ENCODE measurements around the gene ULK3. TPM values are rescaled to one million over a fixed set of nuclear protein-coding genes. Genes with fewer than 3 reads are reported as not detected.
"Not testable (repeated sequence)": the region's sequence is repeated elsewhere in the genome, so short reads cannot be mapped to it uniquely, and the experiment has no call there.

Gene ULK3
- total RNA-seq, 1 experiment from 2014 or later = 48.4 TPM

- peaks cover 13 to 48% of the 10 kb centered on the region in 2 experiments for H3K4me1 ChIP-seq (ENCODE audit: control insufficient read depth in 1 of 2, insufficient read depth in 2 of 2, low read length in 2 of 2)
- intact Hi-C loops (cut with micrococcal nuclease); H3K9me3 ChIP-seq (ENCODE audit: control insufficient read depth in 1 of 2, insufficient read depth in 1 of 2, low read depth in 1 of 2, low read length in 2 of 2); H3K9ac ChIP-seq (ENCODE audit: low read length); H3K4me2 ChIP-seq (ENCODE audit: low read length); CTCF ChIA-PET; H3K27ac ChIP-seq (ENCODE audit: low read depth, low read length); POLR2A ChIA-PET; ATAC-seq; H3K9me2 ChIP-seq (ENCODE audit: insufficient read depth); RAD21 ChIA-PET (ENCODE audit: low non-redundant PET in 1 of 2, low total read pairs in 2 of 2, uncharacterized antibody in 2 of 2, unreplicated experiment in 2 of 2); H4K20me1 ChIP-seq (ENCODE audit: insufficient read depth); H3K27me3 ChIP-seq (ENCODE audit: insufficient read depth, low read length); DNase-seq (ENCODE audit: low read depth, low spot score); BruUV-seq (replicated peaks); H3K4me3 ChIP-seq (replicated peaks in 1 of 2; ENCODE audit: low read depth in 1 of 2, low read length in 2 of 2); H2AFZ ChIP-seq (ENCODE audit: low read depth, low read length, poor library complexity, severe bottlenecking): not testable (repeated sequence)
- peaks cover 16% of the 10 kb centered on the region; the same call in 1 of the 2 replicates for H3K79me2 ChIP-seq (ENCODE audit: insufficient read depth, low read length)
- peaks cover 2 to 15% of the 10 kb centered on the region in 2 experiments; a peak in 2 of 4 replicates for H3K36me3 ChIP-seq (ENCODE audit: control insufficient read depth in 1 of 2, insufficient read depth in 2 of 2, low read length in 2 of 2)
Measured at GRCh38 chr15:74887537-74888193, 44.7 kb upstream of the ULK3 start.

GRCh38 chr15:74885461-74885860 lies 42.5 kb upstream of the ULK3 start:
- Histone ChIP-seq H3K9ac (ENCODE audit: low read length) (no peak overlapping the region), H3K36me3 (ENCODE audit: control insufficient read depth in 1 of 2, insufficient read depth in 2 of 2, low read length in 2 of 2) (no peaks in the 10 kb centered on the region), H3K27ac (ENCODE audit: low read depth, low read length) (no peak overlapping the region), H2AFZ (ENCODE audit: low read depth, low read length, poor library complexity, severe bottlenecking) (no peak overlapping the region), H3K4me3 (replicated peaks in 1 of 2; ENCODE audit: low read depth in 1 of 2, low read length in 2 of 2) (no peak overlapping the region), H3K9me3 (ENCODE audit: control insufficient read depth in 1 of 2, insufficient read depth in 1 of 2, low read depth in 1 of 2, low read length in 2 of 2) (peaks cover 5 to 6% of the 10 kb centered on the region in 2 experiments; a peak in 2 of 4 replicates), H3K79me2 (ENCODE audit: insufficient read depth, low read length) (peaks cover 5% of the 10 kb centered on the region; the same call in 1 of the 2 replicates), H3K27me3 (ENCODE audit: insufficient read depth, low read length) (no peaks in the 10 kb centered on the region), H4K20me1 (ENCODE audit: insufficient read depth) (no peaks in the 10 kb centered on the region), H3K9me2 (ENCODE audit: insufficient read depth) (no peaks in the 10 kb centered on the region), H3K4me1 (ENCODE audit: control insufficient read depth in 1 of 2, insufficient read depth in 2 of 2, low read length in 2 of 2) (peaks cover 13 to 29% of the 10 kb centered on the region in 2 experiments), H3K4me2 (ENCODE audit: low read length) (no peak overlapping the region; the same call in 1 of the 2 replicates)
- CTCF ChIA-PET = no interaction called here
- POLR2A ChIA-PET = no interaction called here
- intact Hi-C loops (cut with micrococcal nuclease) = no loop called here
- no peak for TF ChIP-seq CEBPB (IDR thresholded peaks at IDR 0.05; ENCODE audit: low read depth)
- TF ChIP-seq CTCF (IDR thresholded peaks at IDR 0.05 in 2 of 3, conservative IDR thresholded peaks at IDR 0.05 in 1 of 3; ENCODE audit: borderline replicate concordance in 1 of 3, insufficient read depth in 1 of 3, low read depth in 2 of 3, low read length in 2 of 3) = no peak
- no peak for TF ChIP-seq MAX (IDR thresholded peaks at IDR 0.05)
- TF ChIP-seq RAD21 (IDR thresholded peaks at IDR 0.05; ENCODE audit: low read depth) = no peak
- TF ChIP-seq EGR1 (IDR thresholded peaks at IDR 0.05; ENCODE audit: low read depth) = no peak
- no peak for DNase-seq (ENCODE audit: low read depth, low spot score)
- no peak for ATAC-seq
- BruUV-seq (replicated peaks) = no TSS peak
- RAD21 ChIA-PET (ENCODE audit: low non-redundant PET in 1 of 2, low total read pairs in 2 of 2, uncharacterized antibody in 2 of 2, unreplicated experiment in 2 of 2) = no interaction called here
